Mesendoderm (in vitro differentiated cells): ENCODE measurements around the gene ERGIC1.
A peak's percentile ranks its signal among the peaks of the same experiment; 100 is the strongest.

Experiments
- DNase-seq: peaks from one replicate; pipeline ENCODE4 v3.0.0; 2013
- H2AK5ac ChIP-seq: 2 replicates; pipeline ENCODE4 v1.6.1; 2013; ENCODE audit warnings: low read length, inconsistent platforms
- H2BK120ac ChIP-seq: 2 replicates; pipeline ENCODE4 v1.6.1; 2013; ENCODE audit warnings: low read depth, mild to moderate bottlenecking, low read length, moderate library complexity, mixed read lengths
- H2BK15ac ChIP-seq: replicated peaks from 2 replicates; pipeline ENCODE4 v1.6.1; 2013; ENCODE audit warnings: low read depth, mild to moderate bottlenecking, moderate library complexity
- H2BK5ac ChIP-seq: 2 replicates; pipeline ENCODE4 v1.6.1; 2013; ENCODE audit warnings: low read length, inconsistent platforms
- H3K18ac ChIP-seq: 2 replicates; pipeline ENCODE4 v1.6.1; 2013; ENCODE audit warnings: mild to moderate bottlenecking, low read length, mixed read lengths
- H3K23ac ChIP-seq: one replicate; pipeline ENCODE4 v1.6.1; 2013; ENCODE audit warnings: low read length
- H3K27ac ChIP-seq: 2 replicates; pipeline ENCODE4 v1.5.1; 2013; ENCODE audit warnings: low read depth, mild to moderate bottlenecking, inconsistent platforms, low read length, moderate library complexity
- H3K27me3 ChIP-seq: 2 replicates; pipeline ENCODE4 v1.6.1; 2013; ENCODE audit warnings: low read length, control low read depth, mild to moderate bottlenecking, inconsistent platforms; ENCODE audit not compliant: insufficient read depth, poor library complexity
- H3K36me3 ChIP-seq: 2 replicates; pipeline ENCODE4 v1.6.1; 2013; ENCODE audit warnings: low read length, inconsistent platforms; ENCODE audit not compliant: control insufficient read depth, insufficient read depth
- H3K4ac ChIP-seq: one replicate; pipeline ENCODE4 v1.6.1; 2013; ENCODE audit warnings: low read depth, mild to moderate bottlenecking, low read length, moderate library complexity
- H3K4me1 ChIP-seq: 2 replicates; pipeline ENCODE4 v1.6.1; 2013; ENCODE audit warnings: low read depth, low read length, inconsistent platforms; ENCODE audit not compliant: control insufficient read depth
- H3K4me2 ChIP-seq: 2 replicates; pipeline ENCODE4 v1.6.1; 2013; ENCODE audit warnings: low read length
- H3K4me3 ChIP-seq: 2 replicates; pipeline ENCODE4 v1.5.1; 2013; ENCODE audit warnings: mild to moderate bottlenecking, low read length
- H3K56ac ChIP-seq: one replicate; pipeline ENCODE4 v1.6.1; 2013; ENCODE audit warnings: low read length
- H3K79me1 ChIP-seq: 2 replicates; pipeline ENCODE4 v1.6.1; 2013; ENCODE audit warnings: low read length, inconsistent platforms
- H3K79me2 ChIP-seq: 2 replicates; pipeline ENCODE4 v1.6.1; 2013; ENCODE audit warnings: mild to moderate bottlenecking, low read length; ENCODE audit not compliant: control insufficient read depth, insufficient read depth
- H3K9ac ChIP-seq: 2 replicates; pipeline ENCODE4 v1.6.1; 2013; ENCODE audit warnings: low read length, inconsistent platforms
- H4K5ac ChIP-seq: one replicate; pipeline ENCODE4 v1.6.1; 2013; ENCODE audit warnings: low read length
- H4K8ac ChIP-seq: one replicate; pipeline ENCODE4 v1.6.1; 2013; ENCODE audit warnings: low read depth, mild to moderate bottlenecking, control low read depth, low read length, moderate library complexity
- WGBS: extraction: QIAGEN DNeasy Blood & Tissue Kit; methylation state at CpG from one replicate; pipeline ENCODE4 v1.1.7; 2013; ENCODE audit warnings: low lambda C conversion rate, missing lambda C conversion rate; ENCODE audit not compliant: insufficient coverage; ENCODE audit errors: extremely low coverage; 5-methylcytosine and 5-hydroxymethylcytosine counted together

ERGIC1 gene

GRCh38 chr5:172920447-172920849 lies 86.4 kb downstream of the ERGIC1 start:
- no peaks in the 10 kb centered on the region for H3K27me3 ChIP-seq
- H3K9ac ChIP-seq = no peak overlapping the region
- peak; percentile 68 for DNase-seq
- no peak overlapping the region for H3K56ac ChIP-seq
- no peaks in the 10 kb centered on the region for H3K4me1 ChIP-seq
- H4K8ac ChIP-seq = no peak overlapping the region
- no peaks in the 10 kb centered on the region for H3K79me1 ChIP-seq
- H3K4ac ChIP-seq = no peak overlapping the region
- H3K27ac ChIP-seq = no peak overlapping the region
- peaks cover 6% of the 10 kb centered on the region for H3K36me3 ChIP-seq
- H4K5ac ChIP-seq = no peak overlapping the region
- no peaks in the 10 kb centered on the region for H3K79me2 ChIP-seq
- H2AK5ac ChIP-seq = no peak overlapping the region
- H3K23ac ChIP-seq = no peak overlapping the region
- no CpG with 5 or more reads among the region's 13 CpGs for WGBS
- no peak overlapping the region for H3K18ac ChIP-seq
- no peak overlapping the region for H3K4me2 ChIP-seq
- no peak overlapping the region for H2BK15ac ChIP-seq
- no peak overlapping the region for H3K4me3 ChIP-seq
- no peak overlapping the region for H2BK120ac ChIP-seq
- no peak overlapping the region for H2BK5ac ChIP-seq

- no peak overlapping the region for H3K4me2 ChIP-seq
- peaks cover 6% of the 10 kb centered on the region for H3K36me3 ChIP-seq
- H3K18ac ChIP-seq = no peak overlapping the region
- H3K23ac ChIP-seq = no peak overlapping the region
- no peak overlapping the region for H3K4ac ChIP-seq
- no peak overlapping the region for H2BK15ac ChIP-seq
- no CpG with 5 or more reads among the region's 12 CpGs for WGBS
- no peaks in the 10 kb centered on the region for H3K4me1 ChIP-seq
- no peak for DNase-seq
- no peak overlapping the region for H4K8ac ChIP-seq
- no peak overlapping the region for H2BK5ac ChIP-seq
- H3K79me2 ChIP-seq = no peaks in the 10 kb centered on the region
- no peaks in the 10 kb centered on the region for H3K79me1 ChIP-seq
- no peak overlapping the region for H4K5ac ChIP-seq
- no peak overlapping the region for H3K56ac ChIP-seq
- no peak overlapping the region for H2AK5ac ChIP-seq
- no peak overlapping the region for H3K9ac ChIP-seq
- H3K27me3 ChIP-seq = no peaks in the 10 kb centered on the region
- no peak overlapping the region for H2BK120ac ChIP-seq
- no peak overlapping the region for H3K27ac ChIP-seq
- H3K4me3 ChIP-seq = no peak overlapping the region
Observed at GRCh38 chr5:172920995-172921394, 86.9 kb downstream of the ERGIC1 start.

GRCh38 chr5:172921906-172922305 lies 87.9 kb downstream of the ERGIC1 start:
- no peak overlapping the region for H3K27ac ChIP-seq
- no peaks in the 10 kb centered on the region for H3K27me3 ChIP-seq
- H4K5ac ChIP-seq = no peak overlapping the region
- H2BK5ac ChIP-seq = no peak overlapping the region
- no CpG with 5 or more reads among the region's 7 CpGs for WGBS
- no peak overlapping the region for H2BK15ac ChIP-seq
- H3K9ac ChIP-seq = no peak overlapping the region
- no peaks in the 10 kb centered on the region for H3K79me2 ChIP-seq
- H2AK5ac ChIP-seq = no peak overlapping the region
- H2BK120ac ChIP-seq = no peak overlapping the region
- no peak overlapping the region for H3K56ac ChIP-seq
- H3K79me1 ChIP-seq = no peaks in the 10 kb centered on the region
- no peak overlapping the region for H3K4me2 ChIP-seq
- H3K4me3 ChIP-seq = no peak overlapping the region
- no peak overlapping the region for H4K8ac ChIP-seq
- no peaks in the 10 kb centered on the region for H3K4me1 ChIP-seq
- no peak for DNase-seq
- no peak overlapping the region for H3K23ac ChIP-seq
- no peak overlapping the region for H3K18ac ChIP-seq
- no peak overlapping the region for H3K4ac ChIP-seq
- H3K36me3 ChIP-seq = peaks cover 7% of the 10 kb centered on the region

- no peaks in the 10 kb centered on the region for H3K27me3 ChIP-seq
- H4K8ac ChIP-seq = no peak overlapping the region
- no peak overlapping the region for H3K18ac ChIP-seq
- no peaks in the 10 kb centered on the region for H3K79me2 ChIP-seq
- H3K79me1 ChIP-seq = no peaks in the 10 kb centered on the region
- H2AK5ac ChIP-seq = no peak overlapping the region
- no peak overlapping the region for H4K5ac ChIP-seq
- H3K27ac ChIP-seq = no peak overlapping the region
- WGBS = no CpG with 5 or more reads among the region's 5 CpGs
- DNase-seq = no peak
- H3K4ac ChIP-seq = no peak overlapping the region
- no peak overlapping the region for H2BK120ac ChIP-seq
- H3K23ac ChIP-seq = no peak overlapping the region
- peaks cover 8% of the 10 kb centered on the region for H3K36me3 ChIP-seq
- no peak overlapping the region for H3K4me2 ChIP-seq
- no peak overlapping the region for H2BK5ac ChIP-seq
- H3K9ac ChIP-seq = no peak overlapping the region
- H3K4me1 ChIP-seq = no peaks in the 10 kb centered on the region
- no peak overlapping the region for H3K4me3 ChIP-seq
- H2BK15ac ChIP-seq = no peak overlapping the region
- no peak overlapping the region for H3K56ac ChIP-seq
Observed at GRCh38 chr5:172923539-172923938, 89.5 kb downstream of the ERGIC1 start.

- H3K56ac ChIP-seq = no peak overlapping the region
- H2BK5ac ChIP-seq = no peak overlapping the region
- no peak overlapping the region for H3K4me3 ChIP-seq
- no peak for DNase-seq
- no peak overlapping the region for H4K8ac ChIP-seq
- no peaks in the 10 kb centered on the region for H3K79me1 ChIP-seq
- H2AK5ac ChIP-seq = no peak overlapping the region
- no peak overlapping the region for H3K9ac ChIP-seq
- WGBS = no CpG with 5 or more reads among the region's 9 CpGs
- H3K36me3 ChIP-seq = peaks cover 3% of the 10 kb centered on the region
- H4K5ac ChIP-seq = no peak overlapping the region
- no peak overlapping the region for H3K4me2 ChIP-seq
- no peak overlapping the region for H2BK15ac ChIP-seq
- H3K27me3 ChIP-seq = no peaks in the 10 kb centered on the region
- no peak overlapping the region for H3K27ac ChIP-seq
- H2BK120ac ChIP-seq = no peak overlapping the region
- no peak overlapping the region for H3K18ac ChIP-seq
- H3K4ac ChIP-seq = no peak overlapping the region
- no peaks in the 10 kb centered on the region for H3K4me1 ChIP-seq
- H3K79me2 ChIP-seq = no peaks in the 10 kb centered on the region
- no peak overlapping the region for H3K23ac ChIP-seq
Observed at GRCh38 chr5:172925336-172925948, 91.4 kb downstream of the ERGIC1 start.

- H2BK120ac ChIP-seq = no peak overlapping the region
- H3K4me1 ChIP-seq = no peaks in the 10 kb centered on the region
- no peaks in the 10 kb centered on the region for H3K27me3 ChIP-seq
- H2BK15ac ChIP-seq = no peak overlapping the region
- WGBS = no CpG with 5 or more reads among the region's 2 CpGs
- H2BK5ac ChIP-seq = no peak overlapping the region
- H3K56ac ChIP-seq = no peak overlapping the region
- no peaks in the 10 kb centered on the region for H3K79me1 ChIP-seq
- H4K5ac ChIP-seq = no peak overlapping the region
- H3K4me3 ChIP-seq = no peak overlapping the region
- H2AK5ac ChIP-seq = no peak overlapping the region
- H3K27ac ChIP-seq = no peak overlapping the region
- H3K36me3 ChIP-seq = peaks cover 3% of the 10 kb centered on the region
- no peak overlapping the region for H4K8ac ChIP-seq
- H3K4me2 ChIP-seq = no peak overlapping the region
- H3K9ac ChIP-seq = no peak overlapping the region
- H3K18ac ChIP-seq = no peak overlapping the region
- no peaks in the 10 kb centered on the region for H3K79me2 ChIP-seq
- H3K23ac ChIP-seq = no peak overlapping the region
- H3K4ac ChIP-seq = no peak overlapping the region
- DNase-seq = no peak
Observed at GRCh38 chr5:172926008-172926523, 92.0 kb downstream of the ERGIC1 start.
